Bronchial epithelial cell (primary cell): ENCODE data around the gene LRRIQ4. TPM values are rescaled to one million over a fixed set of nuclear protein-coding genes. Genes with fewer than 3 reads are reported as not detected.

Experiments used
- DNase-seq: peaks from one replicate; pipeline ENCODE4 v3.0.0-alpha.2; 2010; ENCODE audit warnings: low read depth
- FAIRE-seq: peaks from 2 replicates; lab custom pipeline; 2011; peaks lifted over from hg19 to GRCh38; lab: Jason Lieb, UNC
- H3K27me3 ChIP-seq: 2 replicates; pipeline ENCODE4 v1.5.1; 2011; ENCODE audit warnings: low read length; ENCODE audit not compliant: control insufficient read depth, insufficient read depth
- H3K36me3 ChIP-seq: 2 replicates; pipeline ENCODE4 v1.5.1; 2011; ENCODE audit warnings: low read length; ENCODE audit not compliant: control insufficient read depth, insufficient read depth
- H3K4me3 ChIP-seq: 2 replicates; pipeline ENCODE4 v1.5.1; 2011; ENCODE audit warnings: mild to moderate bottlenecking, low read depth, low read length, control low read depth
- CTCF ChIP-seq: IDR thresholded peaks from 2 replicates; pipeline ENCODE4 v1.5.1; 2011; ENCODE audit warnings: mild to moderate bottlenecking, moderate library complexity, low read length, control low read depth, inconsistent platforms; ENCODE audit not compliant: insufficient read depth, severe bottlenecking
- total RNA-seq: library from RNA; depleted of rRNA; stranded (reverse); fragments of >200 nt; gene quantifications from 2 replicates; pipeline ENCODE4 v1.2.1, GENCODE V29; 2014

Gene LRRIQ4
- total RNA-seq, 1 donor from 2014 or later = not detected

- DNase-seq (peak; percentile 73), FAIRE-seq (no peak)
- TF ChIP-seq CTCF = no peak
Observed at GRCh38 chr3:169771497-169772304, 41.0 kb upstream of the LRRIQ4 start.

GRCh38 chr3:169772305-169772896 is 40.3 kb upstream of the LRRIQ4 start:
- DNase-seq (peak; percentile 80), FAIRE-seq (no peak)
- H3K4me3 ChIP-seq = peak overlapping the region; percentile 79
- H3K27me3 ChIP-seq = no peaks in the 10 kb centered on the region
- H3K36me3 ChIP-seq = peaks cover 6% of the 10 kb centered on the region
- no peak for TF ChIP-seq CTCF

More at GRCh38 chr3:169771497-169772304, 41.0 kb upstream of the LRRIQ4 start:
- Histone ChIP-seq H3K4me3 (peak overlapping the region; percentile 79), H3K27me3 (no peaks in the 10 kb centered on the region), H3K36me3 (peaks cover 5% of the 10 kb centered on the region)

- TF ChIP-seq CTCF = peak; percentile 39
- DNase-seq = peak; percentile 84
- no peak for FAIRE-seq
- Histone ChIP-seq H3K4me3 (peak within 1 kb of the TSS; percentile 79), H3K27me3 (no peaks in the 10 kb centered on the region), H3K36me3 (peaks cover 10% of the 10 kb centered on the region)
Observed at GRCh38 chr3:169772897-169773816, 39.5 kb upstream of the LRRIQ4 start, which contains the start of gene MYNN. Gene MYNN, plus strand, starts transcription at chr3:169773396. Its CDS starts 900 bp downstream, at chr3:169774296.

- Histone ChIP-seq H3K4me3 (peak overlapping the region; percentile 79), H3K36me3 (peaks cover 12% of the 10 kb centered on the region), H3K27me3 (no peaks in the 10 kb centered on the region)
- FAIRE-seq (no peak), DNase-seq (peak; percentile 30)
- no peak for TF ChIP-seq CTCF
Observed at GRCh38 chr3:169774186-169774585, 38.5 kb upstream of the LRRIQ4 start.

GRCh38 chr3:169777822-169778221 is 34.8 kb upstream of the LRRIQ4 start:
- H3K4me3 ChIP-seq = no peak overlapping the region
- no peak for DNase-seq
- peaks cover 21% of the 10 kb centered on the region for H3K36me3 ChIP-seq
- TF ChIP-seq CTCF = no peak
- H3K27me3 ChIP-seq = no peaks in the 10 kb centered on the region
- FAIRE-seq = no peak
